ENCODE measurements around the gene BEST1.

Gene BEST1

DNA sequence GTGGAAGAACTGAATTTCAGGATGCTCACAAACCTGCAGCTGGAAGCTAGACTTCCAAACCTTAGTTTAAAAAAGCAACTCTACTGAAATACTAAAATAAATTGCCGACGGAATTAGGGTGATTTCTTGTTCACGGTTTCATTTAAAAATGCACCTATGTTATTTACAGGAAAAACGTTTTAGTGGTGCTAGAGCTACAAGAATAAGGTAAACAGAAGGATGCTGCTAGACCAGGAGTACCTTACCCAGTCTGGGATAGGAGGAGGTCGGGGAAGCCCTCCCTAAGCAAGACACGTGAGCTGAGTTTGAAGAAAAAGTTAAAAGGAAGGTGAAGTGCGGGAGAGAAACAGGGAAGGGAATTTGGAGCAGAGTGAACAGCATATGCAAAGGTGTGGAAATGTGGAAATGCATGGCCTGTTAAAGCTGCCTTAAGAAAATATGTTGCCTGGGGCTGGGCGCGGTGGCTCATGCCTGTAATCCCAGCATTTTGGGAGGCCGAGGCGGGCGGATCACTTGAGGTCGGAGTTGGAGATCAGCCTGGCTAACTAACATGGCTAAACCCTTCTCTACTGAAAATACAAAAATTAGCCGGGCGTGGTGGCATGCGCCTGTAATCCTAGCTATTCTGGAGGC, 18.7 kb downstream of the BEST1 start:
- peak overlapping the region; percentile 100 for H3K27ac ChIP-seq (ENCODE audit: low read depth, low read length)
- H3K4me3 ChIP-seq (ENCODE audit: low read depth in 1 of 2, low read length in 2 of 2), result peak overlapping the region; percentile 90 to 98
- no peaks in the 10 kb centered on the region for H3K9me3 ChIP-seq (ENCODE audit: low read length)
- H3K27me3 ChIP-seq (ENCODE audit: control insufficient read depth in 1 of 2, insufficient read depth in 2 of 2, low read length in 2 of 2), result no peaks in the 10 kb centered on the region
- peaks cover 74% of the 10 kb centered on the region for H3K4me1 ChIP-seq (ENCODE audit: insufficient read depth, low read length)
- peaks cover 19% of the 10 kb centered on the region for H3K36me3 ChIP-seq (ENCODE audit: insufficient read depth, low read length)
- H3K9ac ChIP-seq (ENCODE audit: low read length), result peak overlapping the region; percentile 75

DNA sequence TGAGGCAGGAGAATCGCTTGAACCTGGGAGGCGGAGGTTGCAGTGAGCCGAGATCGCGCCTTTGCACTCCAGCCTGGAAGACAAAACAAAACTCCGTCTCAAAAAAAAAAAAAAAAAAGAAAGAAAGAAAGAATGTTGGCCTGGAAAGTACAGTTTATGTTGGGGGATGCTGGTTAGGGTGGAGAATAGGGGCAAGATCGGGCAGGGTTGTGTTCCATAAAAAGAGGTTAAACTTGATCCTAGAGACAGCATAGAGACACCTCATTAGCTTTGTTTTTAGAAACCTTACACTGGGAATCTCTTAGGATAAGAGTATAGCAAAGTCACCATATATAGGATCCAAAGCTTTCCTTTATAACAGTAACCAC, 19.2 kb downstream of the BEST1 start:
- peaks cover 72% of the 10 kb centered on the region for H3K4me1 ChIP-seq (ENCODE audit: insufficient read depth, low read length)
- no peak overlapping the region for H3K4me3 ChIP-seq (ENCODE audit: low read depth in 1 of 2, low read length in 2 of 2)
- H3K27ac ChIP-seq (ENCODE audit: low read depth, low read length), result peak overlapping the region; percentile 100
- H3K9me3 ChIP-seq (ENCODE audit: low read length), result no peaks in the 10 kb centered on the region
- no peak overlapping the region for H3K9ac ChIP-seq (ENCODE audit: low read length)
- H3K27me3 ChIP-seq (ENCODE audit: control insufficient read depth in 1 of 2, insufficient read depth in 2 of 2, low read length in 2 of 2), result no peaks in the 10 kb centered on the region
- H3K36me3 ChIP-seq (ENCODE audit: insufficient read depth, low read length), result peaks cover 14% of the 10 kb centered on the region

DNA sequence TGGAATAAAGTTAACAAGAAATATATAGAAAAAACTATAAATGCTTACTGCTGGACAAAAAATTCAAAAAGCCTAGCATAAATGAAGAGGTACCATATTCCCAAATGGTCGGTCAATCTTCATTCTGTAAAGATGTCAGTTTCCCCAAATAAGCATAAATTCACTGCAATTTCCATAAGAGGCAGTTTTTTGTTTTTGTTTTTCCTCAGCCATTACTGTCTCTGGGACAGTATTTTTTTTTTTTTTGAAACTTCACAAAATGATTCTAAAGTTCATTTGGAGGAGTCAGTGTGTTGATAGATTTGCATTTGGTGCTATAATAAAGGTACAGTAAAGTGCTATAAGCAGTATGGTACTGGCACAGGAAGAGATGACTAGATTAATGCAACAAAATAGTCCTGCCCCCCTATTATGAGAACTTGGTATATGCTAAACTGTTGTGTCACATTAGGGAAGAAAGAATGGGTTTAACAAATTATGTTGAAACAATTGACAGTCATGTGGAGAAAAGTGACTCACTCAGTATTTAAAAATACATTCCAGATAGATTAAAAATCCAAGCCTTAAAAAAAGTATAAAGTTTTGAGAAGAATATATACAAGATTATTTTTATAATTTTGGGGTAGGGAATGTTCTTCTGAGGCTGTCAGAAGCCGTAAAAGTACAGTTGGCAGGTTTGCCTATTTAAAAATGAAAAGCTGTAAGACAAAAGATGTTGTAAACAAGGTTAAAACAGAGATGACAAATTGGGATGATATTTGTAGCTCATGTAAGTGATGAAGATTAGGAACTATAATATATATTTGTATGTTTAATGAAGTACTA, 19.9 kb downstream of the BEST1 start:
- Histone ChIP-seq H3K36me3 (ENCODE audit: insufficient read depth, low read length) (peaks cover 7% of the 10 kb centered on the region), H3K9me3 (ENCODE audit: low read length) (no peaks in the 10 kb centered on the region), H3K4me1 (ENCODE audit: insufficient read depth, low read length) (peaks cover 66% of the 10 kb centered on the region), H3K27ac (ENCODE audit: low read depth, low read length) (peak overlapping the region; percentile 100), H3K9ac (ENCODE audit: low read length) (no peak overlapping the region), H3K27me3 (ENCODE audit: control insufficient read depth in 1 of 2, insufficient read depth in 2 of 2, low read length in 2 of 2) (no peaks in the 10 kb centered on the region), H3K4me3 (ENCODE audit: low read depth in 1 of 2, low read length in 2 of 2) (no peak overlapping the region)

DNA sequence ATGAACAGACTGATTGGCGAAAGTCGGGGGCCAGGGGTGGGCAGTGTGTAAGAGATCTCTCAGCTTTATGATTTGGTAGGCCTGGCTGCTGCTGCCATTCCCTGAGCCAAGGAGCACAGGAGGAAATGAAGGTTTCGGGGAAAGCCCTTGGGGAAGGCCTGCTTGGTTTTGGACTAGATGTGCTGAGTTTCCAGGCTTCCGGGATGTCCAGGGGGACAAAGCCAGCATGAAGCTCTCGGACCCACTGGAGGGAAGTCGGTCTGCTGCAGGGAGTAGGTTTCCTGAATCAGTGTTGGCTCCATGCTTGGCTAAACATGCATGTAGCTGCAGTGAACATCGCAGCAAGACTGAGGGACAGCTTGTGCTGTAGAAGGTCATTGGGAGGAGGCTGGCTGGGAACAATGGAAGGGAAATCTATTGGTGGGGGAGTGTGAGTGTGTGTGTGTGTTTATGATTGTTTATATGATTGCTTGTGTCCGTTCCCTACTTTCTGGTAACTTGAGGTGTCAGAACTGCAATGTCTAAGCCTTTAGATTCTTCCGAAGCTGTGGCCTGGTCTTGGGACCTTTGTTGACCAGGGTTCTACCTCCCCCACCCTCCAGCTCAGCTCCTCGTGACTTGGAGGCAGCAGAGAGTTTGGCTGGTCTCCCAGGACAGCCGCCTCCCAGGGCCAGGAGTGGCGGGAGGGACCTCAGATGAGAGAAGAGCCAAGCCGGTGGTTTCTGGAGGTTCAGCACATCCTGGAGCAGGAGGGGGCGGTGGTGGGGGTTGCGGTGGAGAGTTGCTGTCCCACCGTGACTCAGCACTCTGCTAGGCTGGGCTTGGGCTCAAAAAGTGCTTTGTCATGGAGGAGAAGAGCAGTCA, 21.3 kb downstream of the BEST1 start:
- Histone ChIP-seq H3K4me1 (ENCODE audit: insufficient read depth, low read length) (peaks cover 61% of the 10 kb centered on the region), H3K27ac (ENCODE audit: low read depth, low read length) (peak overlapping the region; percentile 100), H3K4me3 (ENCODE audit: low read depth in 1 of 2, low read length in 2 of 2) (peak overlapping the region in 1 of 2 donors; percentile 42), H3K9ac (ENCODE audit: low read length) (peak overlapping the region; percentile 6), H3K36me3 (ENCODE audit: insufficient read depth, low read length) (no peaks in the 10 kb centered on the region), H3K9me3 (ENCODE audit: low read length) (no peaks in the 10 kb centered on the region), H3K27me3 (ENCODE audit: control insufficient read depth in 1 of 2, insufficient read depth in 2 of 2, low read length in 2 of 2) (no peaks in the 10 kb centered on the region)

- H3K9me3 ChIP-seq (ENCODE audit: low read length), result no peaks in the 10 kb centered on the region
- no peaks in the 10 kb centered on the region for H3K27me3 ChIP-seq (ENCODE audit: control insufficient read depth in 1 of 2, insufficient read depth in 2 of 2, low read length in 2 of 2)
- peak overlapping the region; percentile 93 for H3K27ac ChIP-seq (ENCODE audit: low read depth, low read length)
- peak overlapping the region; percentile 4 to 28 for H3K4me3 ChIP-seq (ENCODE audit: low read depth in 1 of 2, low read length in 2 of 2)
- peak overlapping the region; percentile 54 for H3K9ac ChIP-seq (ENCODE audit: low read length)
- no peaks in the 10 kb centered on the region for H3K36me3 ChIP-seq (ENCODE audit: insufficient read depth, low read length)
- H3K4me1 ChIP-seq (ENCODE audit: insufficient read depth, low read length), result peaks cover 61% of the 10 kb centered on the region
Measured at GRCh38 chr11:61972112-61972671, 22.0 kb downstream of the BEST1 start.

GRCh38 chr11:61972672-61973475, 22.7 kb downstream of the BEST1 start:
- Histone ChIP-seq H3K9ac (ENCODE audit: low read length) (peak overlapping the region; percentile 54), H3K4me3 (ENCODE audit: low read depth in 1 of 2, low read length in 2 of 2) (peak overlapping the region; percentile 4 to 28), H3K27me3 (ENCODE audit: control insufficient read depth in 1 of 2, insufficient read depth in 2 of 2, low read length in 2 of 2) (no peaks in the 10 kb centered on the region), H3K4me1 (ENCODE audit: insufficient read depth, low read length) (peaks cover 61% of the 10 kb centered on the region), H3K36me3 (ENCODE audit: insufficient read depth, low read length) (no peaks in the 10 kb centered on the region), H3K27ac (ENCODE audit: low read depth, low read length) (peak overlapping the region; percentile 93), H3K9me3 (ENCODE audit: low read length) (no peaks in the 10 kb centered on the region)

DNA sequence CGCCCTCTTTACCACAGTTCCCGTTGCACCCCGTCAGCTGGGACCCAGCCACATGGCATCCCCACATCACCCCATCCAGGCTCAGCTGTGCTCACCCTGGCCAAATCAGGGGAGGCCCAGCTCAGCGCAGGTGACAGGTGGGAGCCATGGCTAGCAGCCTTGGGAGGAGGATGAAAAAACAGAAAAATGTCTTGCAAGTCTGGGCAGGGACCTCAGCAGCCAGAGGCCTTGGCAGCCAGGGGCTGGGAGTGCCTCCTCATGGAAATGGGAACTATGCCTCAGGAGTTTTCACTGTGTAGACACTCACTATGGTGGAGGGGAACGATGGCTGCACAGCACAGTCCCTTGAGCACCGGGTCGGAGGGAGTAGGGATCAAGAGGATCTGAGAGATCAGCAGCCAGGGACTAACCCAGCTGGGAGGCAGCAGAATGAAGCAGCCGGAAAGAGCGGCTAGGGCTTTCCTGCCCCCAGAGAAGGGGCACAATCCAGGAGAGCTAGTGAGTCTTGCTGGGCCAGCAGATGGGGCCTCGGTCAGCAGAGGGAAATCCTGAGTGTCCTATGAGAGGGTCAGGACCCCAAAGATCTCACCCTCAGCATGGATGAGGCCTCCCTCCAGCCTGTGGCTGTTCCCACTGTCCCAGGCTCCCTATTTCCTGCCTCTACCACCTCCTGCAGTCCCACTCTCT, 23.5 kb downstream of the BEST1 start:
- H3K4me1 ChIP-seq (ENCODE audit: insufficient read depth, low read length), result peaks cover 58% of the 10 kb centered on the region
- no peaks in the 10 kb centered on the region for H3K27me3 ChIP-seq (ENCODE audit: control insufficient read depth in 1 of 2, insufficient read depth in 2 of 2, low read length in 2 of 2)
- no peaks in the 10 kb centered on the region for H3K9me3 ChIP-seq (ENCODE audit: low read length)
- no peaks in the 10 kb centered on the region for H3K36me3 ChIP-seq (ENCODE audit: insufficient read depth, low read length)
- no peak overlapping the region for H3K9ac ChIP-seq (ENCODE audit: low read length)
- H3K4me3 ChIP-seq (ENCODE audit: low read depth in 1 of 2, low read length in 2 of 2), result no peak overlapping the region
- peak overlapping the region; percentile 93 for H3K27ac ChIP-seq (ENCODE audit: low read depth, low read length)

DNA sequence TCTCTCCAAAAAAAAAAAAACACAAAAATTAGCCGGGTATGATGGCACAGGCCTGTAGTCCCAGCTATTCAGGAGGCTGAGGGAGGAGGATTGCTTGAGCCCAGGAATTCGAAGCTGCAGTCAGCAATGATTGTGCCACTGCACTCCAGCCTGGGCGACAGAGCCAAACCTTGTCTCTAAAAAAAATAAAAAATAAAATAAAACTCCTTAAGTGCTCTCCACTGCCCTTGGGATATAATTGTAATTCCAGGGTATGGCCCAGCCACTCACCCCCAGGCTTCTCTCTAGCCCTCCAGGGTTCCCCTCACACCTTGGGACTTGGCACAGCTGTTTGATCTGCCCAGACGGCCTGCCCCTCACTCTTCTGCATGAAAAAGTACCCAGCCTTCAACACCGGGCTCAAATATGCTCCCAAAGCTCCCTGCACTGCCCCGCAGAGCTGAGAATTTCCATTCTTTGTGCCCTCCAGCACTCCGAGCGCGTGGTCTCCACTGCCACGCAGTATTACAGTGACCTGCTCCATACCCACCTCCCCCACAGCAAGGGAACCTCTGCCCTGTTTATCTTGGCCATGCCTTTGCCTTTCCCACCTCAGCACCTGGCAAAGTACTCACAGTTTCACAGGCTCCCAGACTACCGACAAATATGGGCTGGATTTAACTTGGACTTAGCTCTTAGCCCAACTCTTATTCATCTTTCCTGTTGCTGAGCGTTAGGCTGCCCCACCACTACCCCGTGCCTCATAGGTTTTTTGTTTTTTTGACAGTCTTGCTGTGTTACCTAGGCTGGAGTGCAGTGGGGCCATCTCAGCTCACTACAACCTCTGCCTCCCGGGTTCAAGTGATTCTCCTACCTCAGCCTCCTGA, 24.8 kb downstream of the BEST1 start:
- H3K9ac ChIP-seq (ENCODE audit: low read length), result no peak overlapping the region
- no peak overlapping the region for H3K27ac ChIP-seq (ENCODE audit: low read depth, low read length)
- no peaks in the 10 kb centered on the region for H3K27me3 ChIP-seq (ENCODE audit: control insufficient read depth in 1 of 2, insufficient read depth in 2 of 2, low read length in 2 of 2)
- no peak overlapping the region for H3K4me3 ChIP-seq (ENCODE audit: low read depth in 1 of 2, low read length in 2 of 2)
- peaks cover 48% of the 10 kb centered on the region for H3K4me1 ChIP-seq (ENCODE audit: insufficient read depth, low read length)
- H3K36me3 ChIP-seq (ENCODE audit: insufficient read depth, low read length), result no peaks in the 10 kb centered on the region
- no peaks in the 10 kb centered on the region for H3K9me3 ChIP-seq (ENCODE audit: low read length)

GRCh38 chr11:61975638-61976419, 25.7 kb downstream of the BEST1 start:
- Histone ChIP-seq H3K4me1 (ENCODE audit: insufficient read depth, low read length) (peaks cover 40% of the 10 kb centered on the region), H3K27me3 (ENCODE audit: control insufficient read depth in 1 of 2, insufficient read depth in 2 of 2, low read length in 2 of 2) (no peaks in the 10 kb centered on the region), H3K4me3 (ENCODE audit: low read depth in 1 of 2, low read length in 2 of 2) (no peak overlapping the region), H3K27ac (ENCODE audit: low read depth, low read length) (no peak overlapping the region), H3K9me3 (ENCODE audit: low read length) (no peaks in the 10 kb centered on the region), H3K9ac (ENCODE audit: low read length) (no peak overlapping the region), H3K36me3 (ENCODE audit: insufficient read depth, low read length) (no peaks in the 10 kb centered on the region)

Data from muscle layer of colon (tissue), 2 donors.